ENCODE data around the gene STKLD1. TPM values are rescaled to one million over a fixed set of nuclear protein-coding genes. Genes with fewer than 3 reads are reported as not detected.
"Not testable (repeated sequence)": the region's sequence is repeated elsewhere in the genome, so short reads cannot be mapped to it uniquely, and the experiment has no call there.

The STKLD1 gene
- polyA plus RNA-seq, 4 donors = 0.79 to 8.1 (median 3.0) TPM

GRCh38 chr9:133371261-133371711 is 4.9 kb upstream of the STKLD1 start:
- WGBS, 3 donors = 41 to 61% (median 54%) methylated on average over 12 of the region's 12 CpGs
- peaks cover 19 to 78% (median 28%) of the 10 kb centered on the region in 3 donors for H3K4me1 ChIP-seq (ENCODE audit: control insufficient read depth in 3 of 3, insufficient read depth in 2 of 3, low read depth in 1 of 3, low read length in 2 of 3)
- DNase-seq (no peak), FAIRE-seq (no peak)
- peaks cover 6 to 67% (median 17%) of the 10 kb centered on the region in 3 donors for H3K36me3 ChIP-seq (ENCODE audit: control insufficient read depth in 3 of 3, insufficient read depth in 2 of 3, low read depth in 1 of 3, low read length in 3 of 3)
- H3K27me3 ChIP-seq (ENCODE audit: control insufficient read depth in 3 of 3, insufficient read depth in 3 of 3, low read length in 3 of 3) = no peaks in the 10 kb centered on the region
- no peaks in the 10 kb centered on the region for H3K9me3 ChIP-seq (ENCODE audit: control insufficient read depth in 2 of 2, insufficient read depth in 1 of 2, low read depth in 1 of 2, low read length in 1 of 2)
- H3K27ac ChIP-seq (ENCODE audit: low read depth in 1 of 3, low read length in 2 of 3) = peak overlapping the region; percentile 69 to 89 (median 69)
- H3K4me3 ChIP-seq (ENCODE audit: low read depth in 1 of 3, low read length in 3 of 3) = peak overlapping the region in 1 of 3 donors; percentile 25

- H3K4me1 ChIP-seq (ENCODE audit: control insufficient read depth in 3 of 3, insufficient read depth in 2 of 3, low read depth in 1 of 3, low read length in 2 of 3) = peaks cover 22 to 75% (median 26%) of the 10 kb centered on the region in 3 donors
- no peaks in the 10 kb centered on the region for H3K9me3 ChIP-seq (ENCODE audit: control insufficient read depth in 2 of 2, insufficient read depth in 1 of 2, low read depth in 1 of 2, low read length in 1 of 2)
- no peak for FAIRE-seq
- no peak for DNase-seq
- peaks cover 6 to 59% (median 8%) of the 10 kb centered on the region in 3 donors for H3K36me3 ChIP-seq (ENCODE audit: control insufficient read depth in 3 of 3, insufficient read depth in 2 of 3, low read depth in 1 of 3, low read length in 3 of 3)
- H3K27me3 ChIP-seq (ENCODE audit: control insufficient read depth in 3 of 3, insufficient read depth in 3 of 3, low read length in 3 of 3) = no peaks in the 10 kb centered on the region
- WGBS, 3 donors = 62 to 65% (median 64%) methylated on average over 7 of the region's 7 CpGs
- H3K4me3 ChIP-seq (ENCODE audit: low read depth in 1 of 3, low read length in 3 of 3) = no peak overlapping the region
- peak overlapping the region; percentile 69 to 89 (median 69) for H3K27ac ChIP-seq (ENCODE audit: low read depth in 1 of 3, low read length in 2 of 3)
Observed at GRCh38 chr9:133372144-133372543, 4.0 kb upstream of the STKLD1 start.

GRCh38 chr9:133374612-133375115 is 1.5 kb upstream of the STKLD1 start:
- H3K4me3 ChIP-seq (ENCODE audit: low read depth in 1 of 3, low read length in 3 of 3) = peak overlapping the region; percentile 92 to 100 (median 96)
- H3K4me1 ChIP-seq (ENCODE audit: control insufficient read depth in 3 of 3, insufficient read depth in 2 of 3, low read depth in 1 of 3, low read length in 2 of 3) = peaks cover 21 to 53% (median 22%) of the 10 kb centered on the region in 3 donors
- no peak for DNase-seq
- FAIRE-seq = no peak
- H3K9me3 ChIP-seq (ENCODE audit: control insufficient read depth in 2 of 2, insufficient read depth in 1 of 2, low read depth in 1 of 2, low read length in 1 of 2) = peaks cover 0 to 7% of the 10 kb centered on the region in 2 donors
- peaks cover 4 to 39% (median 5%) of the 10 kb centered on the region in 3 donors for H3K36me3 ChIP-seq (ENCODE audit: control insufficient read depth in 3 of 3, insufficient read depth in 2 of 3, low read depth in 1 of 3, low read length in 3 of 3)
- peak overlapping the region; percentile 99 to 100 (median 99) for H3K27ac ChIP-seq (ENCODE audit: low read depth in 1 of 3, low read length in 2 of 3)
- H3K27me3 ChIP-seq (ENCODE audit: control insufficient read depth in 3 of 3, insufficient read depth in 3 of 3, low read length in 3 of 3) = no peaks in the 10 kb centered on the region
- WGBS, 3 donors = 3 to 10% (median 3%) methylated on average over 12 of the region's 12 CpGs

GRCh38 chr9:133375116-133375723 is 946 bp upstream of the STKLD1 start:
- peak overlapping the region; percentile 92 to 100 (median 96) for H3K4me3 ChIP-seq (ENCODE audit: low read depth in 1 of 3, low read length in 3 of 3)
- peaks cover 3 to 33% (median 5%) of the 10 kb centered on the region in 3 donors for H3K36me3 ChIP-seq (ENCODE audit: control insufficient read depth in 3 of 3, insufficient read depth in 2 of 3, low read depth in 1 of 3, low read length in 3 of 3)
- WGBS, 3 donors = 0 to 1% (median 0%) methylated on average over 15 to 39 of the region's 39 CpGs
- FAIRE-seq (no peak), DNase-seq (peak; percentile 91 to 93)
- H3K9me3 ChIP-seq (ENCODE audit: control insufficient read depth in 2 of 2, insufficient read depth in 1 of 2, low read depth in 1 of 2, low read length in 1 of 2) = peaks cover 0 to 7% of the 10 kb centered on the region in 2 donors
- H3K27ac ChIP-seq (ENCODE audit: low read depth in 1 of 3, low read length in 2 of 3) = peak overlapping the region; percentile 99 to 100 (median 99)
- H3K4me1 ChIP-seq (ENCODE audit: control insufficient read depth in 3 of 3, insufficient read depth in 2 of 3, low read depth in 1 of 3, low read length in 2 of 3) = peaks cover 17 to 47% (median 18%) of the 10 kb centered on the region in 3 donors
- H3K27me3 ChIP-seq (ENCODE audit: control insufficient read depth in 3 of 3, insufficient read depth in 3 of 3, low read length in 3 of 3) = no peaks in the 10 kb centered on the region

- not testable (repeated sequence) for DNase-seq; H3K9me3 ChIP-seq (ENCODE audit: control insufficient read depth in 2 of 2, insufficient read depth in 1 of 2, low read depth in 1 of 2, low read length in 1 of 2); H3K27ac ChIP-seq (ENCODE audit: low read depth in 1 of 3, low read length in 2 of 3); FAIRE-seq; H3K4me3 ChIP-seq (ENCODE audit: low read depth in 1 of 3, low read length in 3 of 3); H3K27me3 ChIP-seq (ENCODE audit: control insufficient read depth in 3 of 3, insufficient read depth in 3 of 3, low read length in 3 of 3)
- 86 to 94% (median 90%) methylated on average over 14 of the region's 14 CpGs for WGBS, 3 donors
- Histone ChIP-seq H3K4me1 (ENCODE audit: control insufficient read depth in 3 of 3, insufficient read depth in 2 of 3, low read depth in 1 of 3, low read length in 2 of 3) (peaks cover 12 to 27% (median 13%) of the 10 kb centered on the region in 3 donors), H3K36me3 (ENCODE audit: control insufficient read depth in 3 of 3, insufficient read depth in 2 of 3, low read depth in 1 of 3, low read length in 3 of 3) (peaks cover 0 to 13% (median 5%) of the 10 kb centered on the region in 3 donors)
Observed at GRCh38 chr9:133377280-133377679, 1.1 kb downstream of the STKLD1 start.

- WGBS, 3 donors = 75 to 78% (median 77%) methylated on average over 6 of the region's 6 CpGs
- Histone ChIP-seq H3K9me3 (ENCODE audit: control insufficient read depth in 2 of 2, insufficient read depth in 1 of 2, low read depth in 1 of 2, low read length in 1 of 2) (peaks cover 0 to 7% of the 10 kb centered on the region in 2 donors), H3K4me1 (ENCODE audit: control insufficient read depth in 3 of 3, insufficient read depth in 2 of 3, low read depth in 1 of 3, low read length in 2 of 3) (peaks cover 8 to 22% (median 8%) of the 10 kb centered on the region in 3 donors), H3K36me3 (ENCODE audit: control insufficient read depth in 3 of 3, insufficient read depth in 2 of 3, low read depth in 1 of 3, low read length in 3 of 3) (peaks cover 0 to 9% (median 2%) of the 10 kb centered on the region in 3 donors), H3K27ac (ENCODE audit: low read depth in 1 of 3, low read length in 2 of 3) (no peak overlapping the region), H3K4me3 (ENCODE audit: low read depth in 1 of 3, low read length in 3 of 3) (no peak overlapping the region), H3K27me3 (ENCODE audit: control insufficient read depth in 3 of 3, insufficient read depth in 3 of 3, low read length in 3 of 3) (no peaks in the 10 kb centered on the region)
- DNase-seq (peak in 1 of 2 donors; percentile 34), FAIRE-seq (no peak)
Observed at GRCh38 chr9:133377721-133378216, 1.6 kb downstream of the STKLD1 start.

- peaks cover 0 to 2% (median 0%) of the 10 kb centered on the region in 3 donors for H3K36me3 ChIP-seq (ENCODE audit: control insufficient read depth in 3 of 3, insufficient read depth in 2 of 3, low read depth in 1 of 3, low read length in 3 of 3)
- peak in 1 of 2 donors; percentile 33 for DNase-seq
- WGBS, 3 donors = 86 to 100% (median 94%) methylated on average over 1 of the region's 1 CpG
- no peak overlapping the region for H3K4me3 ChIP-seq (ENCODE audit: low read depth in 1 of 3, low read length in 3 of 3)
- no peak overlapping the region for H3K27ac ChIP-seq (ENCODE audit: low read depth in 1 of 3, low read length in 2 of 3)
- peaks cover 2 to 15% (median 6%) of the 10 kb centered on the region in 3 donors for H3K4me1 ChIP-seq (ENCODE audit: control insufficient read depth in 3 of 3, insufficient read depth in 2 of 3, low read depth in 1 of 3, low read length in 2 of 3)
- H3K9me3 ChIP-seq (ENCODE audit: control insufficient read depth in 2 of 2, insufficient read depth in 1 of 2, low read depth in 1 of 2, low read length in 1 of 2) = peaks cover 0 to 7% of the 10 kb centered on the region in 2 donors
- no peak for FAIRE-seq
- H3K27me3 ChIP-seq (ENCODE audit: control insufficient read depth in 3 of 3, insufficient read depth in 3 of 3, low read length in 3 of 3) = no peaks in the 10 kb centered on the region
Observed at GRCh38 chr9:133378408-133378962, 2.3 kb downstream of the STKLD1 start.
